IMR-90 (cell line): ENCODE data around the gene ANHX. TPM values are rescaled to one million over a fixed set of nuclear protein-coding genes. Genes with fewer than 3 reads are reported as not detected.
"Not testable (repeated sequence)": the region's sequence is repeated elsewhere in the genome, so short reads cannot be mapped to it uniquely, and the experiment has no call there.

Source experiments
- ATAC-seq: fragments of 200-7000 bp; cut with Tn5 transposase; 2 replicates; pipeline ENCODE4 v1.9.1; 2020; ENCODE audit warnings: low read depth, mild to moderate bottlenecking, moderate library complexity
- BruUV-seq: library from RNA; stranded (reverse); fragments of 400-500 nt; replicated peaks from 2 replicates; lab custom pipeline; 2021; lab: Mats Ljungman, UMichigan
- CTCF ChIA-PET: fragments of 300-600 bp; formaldehyde crosslinking; extraction: SDS; loops from one replicate; lab custom pipeline; 2021; ENCODE audit warnings: antibody characterized with exemption; lab: Yijun Ruan, JAX
- POLR2A ChIA-PET: fragments of 300-600 bp; sonication (Branson Sonifier 250); formaldehyde crosslinking; loops from one replicate; lab custom pipeline; 2022; ENCODE audit warnings: antibody characterized with exemption; ENCODE audit not compliant: unreplicated experiment; lab: Charles Lee
- DNase-seq: peaks from one replicate; pipeline ENCODE4 v3.0.0; 2013
- H2AFZ ChIP-seq: replicated peaks from 2 replicates; pipeline ENCODE3; 2013; ENCODE audit warnings: low read length, mild to moderate bottlenecking; ENCODE audit not compliant: poor library complexity
- H2AK5ac ChIP-seq: 2 replicates; pipeline ENCODE4 v1.6.1; 2013; ENCODE audit warnings: low read depth, low read length, inconsistent platforms
- H2AK9ac ChIP-seq: replicated peaks from 2 replicates; pipeline ENCODE3; 2013; ENCODE audit warnings: mild to moderate bottlenecking, low read depth, low read length, moderate library complexity; ENCODE audit not compliant: poor library complexity
- H2BK120ac ChIP-seq: 2 replicates; pipeline ENCODE4 v1.6.1; 2013; ENCODE audit warnings: low read depth, low read length, inconsistent platforms
- H2BK15ac ChIP-seq: 3 replicates; pipeline ENCODE4 v1.6.1; 2013; ENCODE audit warnings: low read depth, low read length, inconsistent platforms
- H2BK20ac ChIP-seq: 2 replicates; pipeline ENCODE4 v1.6.1; 2013; ENCODE audit warnings: low read depth, mild to moderate bottlenecking, inconsistent platforms, low read length, moderate library complexity
- H2BK5ac ChIP-seq: 2 replicates; pipeline ENCODE4 v1.6.1; 2013; ENCODE audit warnings: mild to moderate bottlenecking, low read depth, low read length, inconsistent platforms; ENCODE audit not compliant: poor library complexity, severe bottlenecking
- H3K14ac ChIP-seq: replicated peaks from 2 replicates; pipeline ENCODE4 v1.6.1; 2013; ENCODE audit warnings: low read depth, low read length, inconsistent platforms
- H3K18ac ChIP-seq: 2 replicates; pipeline ENCODE4 v1.6.1; 2013; ENCODE audit warnings: low read depth, low read length, control low read depth
- H3K23ac ChIP-seq: 2 replicates; pipeline ENCODE4 v1.6.1; 2013; ENCODE audit warnings: low read depth, low read length, inconsistent platforms
- H3K27ac ChIP-seq: 2 replicates; pipeline ENCODE4 v1.5.1; 2013; ENCODE audit warnings: mild to moderate bottlenecking, control low read depth, low read length; ENCODE audit not compliant: insufficient read depth
- H3K27me3 ChIP-seq: 2 replicates; pipeline ENCODE4 v1.6.1; 2013; ENCODE audit warnings: low read length; ENCODE audit not compliant: control insufficient read depth, insufficient read depth
- H3K36me3 ChIP-seq: 2 replicates; pipeline ENCODE4 v1.6.1; 2013; ENCODE audit warnings: low read length, mixed read lengths; ENCODE audit not compliant: control insufficient read depth, insufficient read depth
- H3K4ac ChIP-seq: 2 replicates; pipeline ENCODE4 v1.6.1; 2013; ENCODE audit warnings: low read depth, low read length, inconsistent platforms
- H3K4me1 ChIP-seq: 2 replicates; pipeline ENCODE4 v1.6.1; 2013; ENCODE audit warnings: low read length, mixed read lengths; ENCODE audit not compliant: control insufficient read depth, insufficient read depth
- H3K4me2 ChIP-seq: 2 replicates; pipeline ENCODE4 v1.6.1; 2013; ENCODE audit warnings: low read depth, mild to moderate bottlenecking, control low read depth, low read length, moderate library complexity
- H3K4me3 ChIP-seq: 2 replicates; pipeline ENCODE4 v1.5.1; 2013; ENCODE audit warnings: low read depth, mild to moderate bottlenecking, control low read depth, low read length, moderate library complexity; ENCODE audit not compliant: insufficient read depth
- H3K56ac ChIP-seq: 2 replicates; pipeline ENCODE4 v1.6.1; 2013; ENCODE audit warnings: low read length, inconsistent platforms; ENCODE audit not compliant: insufficient read depth; ENCODE audit errors: extremely low read depth
- H3K79me1 ChIP-seq, 2 experiments: 2 replicates each; pipeline ENCODE4 v1.6.1; 2013; ENCODE audit warnings: low read length in 2 of 2, inconsistent platforms in 1 of 2, low read depth in 1 of 2
- H3K9ac ChIP-seq: 2 replicates; pipeline ENCODE4 v1.6.1; 2013; ENCODE audit warnings: low read depth, low read length, control low read depth
- H3K9me1 ChIP-seq: 2 replicates; pipeline ENCODE4 v1.6.1; 2013; ENCODE audit warnings: low read length, inconsistent platforms; ENCODE audit not compliant: insufficient read depth
- H3K9me3 ChIP-seq: 2 replicates; pipeline ENCODE4 v1.6.1; 2013; ENCODE audit warnings: low read length; ENCODE audit not compliant: control insufficient read depth, insufficient read depth
- H4K20me1 ChIP-seq: 2 replicates; pipeline ENCODE4 v1.6.1; 2013; ENCODE audit warnings: low read length, inconsistent platforms; ENCODE audit not compliant: insufficient read depth
- H4K5ac ChIP-seq: 2 replicates; pipeline ENCODE4 v1.6.1; 2013; ENCODE audit warnings: mild to moderate bottlenecking, low read depth, low read length, control low read depth
- H4K8ac ChIP-seq, 2 experiments: 2 replicates each; pipeline ENCODE4 v1.6.1; 2013; ENCODE audit warnings: low read depth in 2 of 2, low read length in 2 of 2, control low read depth in 1 of 2, inconsistent platforms in 1 of 2
- H4K91ac ChIP-seq: 2 replicates; pipeline ENCODE4 v1.6.1; 2013; ENCODE audit warnings: low read depth, low read length, inconsistent platforms; ENCODE audit not compliant: insufficient read depth
- WGBS, 2 experiments: methylation state at CpG; one replicate each; pipeline versions ENCODE4 v1.1.5 to v1.1.7; 2013; ENCODE audit warnings: missing lambda C conversion rate in 2 of 2; ENCODE audit not compliant: insufficient read length in 1 of 2; ENCODE audit errors: extremely low coverage in 2 of 2; 5-methylcytosine and 5-hydroxymethylcytosine counted together
- dilution Hi-C: fragments of 300-500 bp; cut with HindIII; formaldehyde crosslinking; loops from one replicate; pipeline ENCODE4 v1.14.3; 2018; ENCODE audit warnings: low sequenced_read_pairs; ENCODE audit not compliant: unreplicated experiment
- in situ Hi-C: fragments of 300-500 bp; cut with MboI; formaldehyde crosslinking; loops from 3 replicates; pipeline ENCODE4 v1.14.3; 2019; ENCODE audit warnings: low sequenced_read_pairs, inconsistent platforms, mixed read lengths
- intact Hi-C: fragments of 100-400 bp; cut with micrococcal nuclease; formaldehyde crosslinking; loops from 2 replicates; pipeline ENCODE4 v1.10.0; 2022
- polyA plus RNA-seq, 3 experiments: library from polyadenylated mRNA; depleted of rRNA; stranded (reverse); fragments of >200 nt; gene quantifications; 2 replicates each; pipeline ENCODE4 v1.2.3, GENCODE V29; 2012; ENCODE audit warnings: low replicate concordance in 1 of 3
- total RNA-seq: library from RNA; depleted of rRNA; stranded (reverse); fragments of >200 nt; gene quantifications from 2 replicates; pipeline ENCODE4 v1.2.3, GENCODE V29; 2012

The ANHX gene
- total and polyA plus RNA-seq, 2 of the 4 experiments (the other 2 are of a cell fraction): not detected

GRCh38 chr12:133255833-133256232 lies 20.2 kb upstream of the ANHX start:
- H2BK120ac ChIP-seq, H4K8ac ChIP-seq, in situ Hi-C loops, H2BK5ac ChIP-seq, H3K56ac ChIP-seq, H3K9me1 ChIP-seq, DNase-seq, H3K4me1 ChIP-seq, ATAC-seq, H3K18ac ChIP-seq, H2BK20ac ChIP-seq, H4K5ac ChIP-seq, intact Hi-C loops, H3K36me3 ChIP-seq, H3K27ac ChIP-seq, BruUV-seq, H3K79me1 ChIP-seq, H4K91ac ChIP-seq, H3K27me3 ChIP-seq, H3K4me2 ChIP-seq, H2AK9ac ChIP-seq, CTCF ChIA-PET, H2AK5ac ChIP-seq, dilution Hi-C loops, H3K9me3 ChIP-seq, H3K4ac ChIP-seq, H3K4me3 ChIP-seq, H2AFZ ChIP-seq, POLR2A ChIA-PET, H3K23ac ChIP-seq, H3K14ac ChIP-seq, H2BK15ac ChIP-seq, H3K9ac ChIP-seq, H4K20me1 ChIP-seq: not testable (repeated sequence)
- WGBS, 2 experiments: no CpG with 5 or more reads among the region's 1 CpG
